Hematopoietic multipotent progenitor cell (in vitro differentiated cells): ENCODE results near the gene DDX42. TPM values are rescaled to one million over a fixed set of nuclear protein-coding genes. Genes with fewer than 3 reads are reported as not detected.
"Not testable (repeated sequence)": the region's sequence is repeated elsewhere in the genome, so short reads cannot be mapped to it uniquely, and the experiment has no call there.

Source experiments
- DNase-seq, 3 donors: peaks; one replicate each; pipeline ENCODE4 v3.0.0-alpha.2; 2011 to 2015; ENCODE audit warnings: low read depth in 2 of 3, low spot score in 2 of 3
- total RNA-seq: library from RNA; depleted of rRNA; stranded (reverse); fragments of >200 nt; gene quantifications from one replicate; pipeline ENCODE4 v1.2.3, GENCODE V29; 2012

The DDX42 gene
- total RNA-seq, 1 donor, result 38.0 TPM

DNA sequence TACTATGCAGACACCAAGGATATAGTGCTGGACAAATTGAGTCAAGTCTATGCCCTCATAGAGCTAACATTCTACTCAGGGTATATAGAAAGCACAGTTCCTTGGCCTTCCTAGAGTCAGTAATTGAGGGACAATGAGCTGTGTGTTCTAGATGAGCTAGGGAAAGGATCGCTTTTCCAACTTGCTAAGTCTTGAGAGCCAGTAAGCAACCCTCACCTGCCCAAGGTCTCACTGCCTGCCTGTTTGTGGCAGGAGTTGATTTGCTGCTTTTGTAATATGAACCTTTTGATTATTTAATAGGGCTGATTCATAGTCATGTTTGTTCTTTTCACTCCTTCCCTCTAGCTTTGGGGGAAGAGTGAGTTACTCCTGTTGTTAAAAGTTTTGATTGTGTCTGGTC lies 6.5 kb downstream of the DDX42 start:
- no peak for DNase-seq

DNA sequence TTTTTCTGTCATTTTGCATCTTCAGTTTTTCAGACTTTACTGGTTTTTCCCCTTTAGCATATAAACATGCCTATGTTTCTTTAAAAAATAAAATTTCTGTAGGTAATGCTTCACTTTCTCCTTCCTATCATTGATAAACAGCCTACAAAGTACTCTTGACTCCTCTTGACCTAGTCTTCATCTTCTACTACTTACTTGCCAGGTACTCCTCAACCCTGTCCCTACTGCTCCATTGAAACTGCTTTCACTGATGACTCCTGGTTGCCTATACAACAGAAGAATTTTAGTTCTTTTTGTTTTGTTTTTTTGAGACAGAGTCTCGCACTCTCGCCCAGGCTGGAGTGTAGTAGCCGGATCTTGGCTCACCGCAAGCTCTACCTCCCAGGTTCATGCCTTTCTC lies 7.0 kb downstream of the DDX42 start:
- no peak for DNase-seq

DNA sequence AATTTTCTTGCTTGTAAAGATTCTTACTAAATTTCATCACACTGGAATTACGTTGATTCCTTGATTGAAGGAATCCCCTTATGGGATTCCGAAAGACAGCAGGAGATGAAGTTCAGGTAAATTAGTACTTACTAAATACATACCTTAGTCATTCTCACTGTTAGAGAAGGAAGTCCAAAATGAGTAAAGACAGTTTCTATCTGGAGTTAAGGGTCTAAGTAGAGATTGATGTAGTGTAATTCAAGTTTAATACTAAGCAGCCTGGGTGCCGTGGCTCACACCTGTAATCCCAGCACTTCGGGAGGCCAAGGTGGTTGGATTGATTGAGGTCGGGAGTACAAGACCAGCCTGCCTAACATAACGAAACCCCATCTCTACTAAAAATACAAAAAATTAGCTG lies 9.6 kb downstream of the DDX42 start:
- no peak for DNase-seq

DNA sequence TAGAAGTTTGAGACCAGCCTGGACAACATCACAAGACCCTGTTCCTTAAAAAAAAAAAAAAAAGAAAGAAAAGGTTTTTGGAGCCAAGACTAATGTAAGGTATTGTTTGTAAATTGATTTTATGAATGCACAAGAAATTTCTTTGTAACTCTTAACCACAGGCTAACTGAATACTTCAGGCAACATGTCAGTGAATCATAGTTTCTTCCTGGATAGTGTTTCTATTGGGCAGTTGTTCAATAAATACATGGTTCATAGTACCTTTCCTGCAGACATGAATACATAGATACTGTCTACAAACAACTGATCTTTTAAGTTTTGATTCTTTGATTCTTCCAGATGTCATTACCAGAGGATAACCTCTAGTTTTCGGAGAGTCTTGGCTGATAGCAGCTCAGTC lies 11.6 kb downstream of the DDX42 start:
- DNase-seq, result no peak

DNA sequence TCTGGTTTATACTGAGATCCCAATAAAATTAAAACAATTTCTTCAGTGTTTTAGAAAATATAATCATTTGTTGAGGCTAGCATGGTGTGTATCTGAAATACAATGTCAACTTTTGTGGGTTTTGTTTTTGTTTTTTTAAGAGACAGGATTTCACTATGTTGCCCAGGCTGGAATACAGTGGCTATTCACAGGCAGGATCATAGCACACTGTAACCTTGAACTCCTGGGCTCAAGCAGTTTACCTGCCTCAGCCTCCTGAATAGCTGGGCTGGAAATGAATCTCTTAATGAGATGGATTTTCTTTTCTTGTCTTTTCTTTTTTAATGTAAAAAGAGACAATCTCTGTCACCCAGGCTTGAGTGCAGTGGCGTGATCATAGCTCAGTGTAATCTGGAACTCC lies 12.1 kb downstream of the DDX42 start:
- no peak for DNase-seq

DNA sequence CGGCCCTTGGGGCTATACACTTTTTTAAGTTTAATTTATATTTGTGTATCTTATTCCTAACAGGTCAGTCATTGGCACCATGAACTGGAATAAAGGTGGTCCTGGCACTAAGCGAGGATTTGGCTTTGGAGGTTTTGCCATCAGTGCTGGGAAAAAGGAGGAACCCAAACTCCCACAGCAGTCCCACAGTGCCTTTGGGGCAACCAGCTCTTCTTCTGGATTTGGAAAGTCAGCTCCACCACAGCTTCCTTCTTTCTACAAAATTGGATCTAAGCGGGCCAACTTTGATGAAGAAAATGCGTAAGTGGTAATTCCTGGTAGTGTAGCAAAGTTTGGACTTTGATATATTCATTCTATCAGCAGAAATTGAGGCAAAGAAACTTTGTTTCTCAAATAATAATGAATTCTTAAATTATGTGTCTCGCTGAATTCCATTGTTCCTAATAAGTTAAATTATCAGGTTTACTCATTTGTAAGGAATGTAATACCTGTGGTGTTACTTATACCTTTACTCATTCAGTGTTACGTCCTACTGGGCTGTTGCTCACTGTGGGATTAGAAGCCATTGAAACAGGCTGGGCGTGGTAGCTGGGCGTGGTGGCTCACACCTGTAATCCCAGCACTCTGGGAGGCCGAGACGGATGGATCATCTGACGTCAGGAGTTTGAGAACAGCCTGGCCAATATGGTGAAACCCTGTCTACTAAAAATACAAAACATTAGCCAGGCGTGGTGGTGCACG lies 13.2 kb downstream of the DDX42 start:
- no peak for DNase-seq

DNA sequence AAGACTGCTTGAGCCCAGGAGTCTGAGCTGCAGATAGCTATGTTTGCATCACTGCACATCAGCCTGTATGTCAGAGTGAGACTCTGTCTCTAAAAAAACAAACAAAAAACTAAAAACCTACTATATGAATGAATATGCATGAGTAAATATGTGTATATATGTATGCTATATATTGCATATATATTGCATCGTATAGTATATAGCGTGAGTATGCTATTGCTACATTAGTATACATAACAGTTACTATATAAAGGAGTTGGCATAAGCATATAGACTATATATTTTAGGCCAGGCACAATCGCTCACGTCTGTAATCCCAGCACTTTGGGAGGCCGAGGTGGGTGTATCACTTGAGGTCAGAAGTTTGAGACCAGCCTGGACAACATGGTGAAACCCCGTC lies 16.1 kb downstream of the DDX42 start:
- no peak for DNase-seq

DNA sequence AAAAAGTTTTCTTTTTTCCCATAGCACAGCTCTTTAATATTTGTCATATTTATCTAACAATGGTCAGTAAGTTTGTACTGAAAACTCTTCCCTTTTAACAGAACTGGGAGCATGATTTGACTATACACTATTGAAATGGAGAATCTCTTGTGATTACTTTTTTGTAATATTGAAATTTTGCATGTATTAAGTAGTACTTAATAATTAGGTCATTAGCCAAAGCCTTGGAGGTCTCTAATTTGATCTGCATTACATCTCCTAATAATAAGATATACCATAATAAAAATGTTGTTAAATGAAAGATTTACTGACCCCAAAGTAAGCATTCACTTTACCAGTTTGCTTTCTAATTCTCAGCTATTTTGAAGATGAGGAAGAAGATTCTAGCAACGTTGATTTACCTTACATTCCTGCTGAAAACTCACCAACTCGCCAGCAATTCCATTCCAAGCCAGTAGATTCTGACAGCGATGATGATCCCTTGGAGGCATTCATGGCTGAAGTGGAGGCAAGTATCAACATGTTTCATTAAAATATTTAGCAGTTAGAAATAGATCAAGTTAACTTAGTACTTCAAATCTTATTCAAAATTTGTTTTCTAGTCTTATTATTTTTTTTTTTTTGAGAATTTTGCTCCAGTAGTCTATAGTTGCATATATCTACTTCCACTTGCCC lies 18.2 kb downstream of the DDX42 start:
- no peak for DNase-seq

DNA sequence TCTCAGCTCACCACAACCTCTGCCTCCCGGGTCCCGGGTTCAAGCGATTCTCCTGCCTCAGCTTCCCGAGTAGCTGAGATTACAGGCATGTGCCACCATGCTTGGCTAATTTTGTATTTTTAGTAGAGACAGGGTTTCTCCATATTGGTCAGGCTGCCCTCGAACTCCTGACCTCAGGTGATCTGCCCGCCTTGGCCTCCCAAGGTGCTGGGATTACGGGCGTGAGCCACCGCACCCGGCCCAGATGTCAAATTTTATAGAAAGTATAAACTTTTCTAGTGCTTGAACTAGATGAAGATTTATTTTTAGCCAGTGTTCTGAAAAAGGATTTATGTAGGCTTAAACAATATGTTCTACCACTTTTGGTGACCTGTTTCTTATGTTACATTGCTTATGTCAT lies 22.4 kb downstream of the DDX42 start:
- not testable (repeated sequence) for DNase-seq

DNA sequence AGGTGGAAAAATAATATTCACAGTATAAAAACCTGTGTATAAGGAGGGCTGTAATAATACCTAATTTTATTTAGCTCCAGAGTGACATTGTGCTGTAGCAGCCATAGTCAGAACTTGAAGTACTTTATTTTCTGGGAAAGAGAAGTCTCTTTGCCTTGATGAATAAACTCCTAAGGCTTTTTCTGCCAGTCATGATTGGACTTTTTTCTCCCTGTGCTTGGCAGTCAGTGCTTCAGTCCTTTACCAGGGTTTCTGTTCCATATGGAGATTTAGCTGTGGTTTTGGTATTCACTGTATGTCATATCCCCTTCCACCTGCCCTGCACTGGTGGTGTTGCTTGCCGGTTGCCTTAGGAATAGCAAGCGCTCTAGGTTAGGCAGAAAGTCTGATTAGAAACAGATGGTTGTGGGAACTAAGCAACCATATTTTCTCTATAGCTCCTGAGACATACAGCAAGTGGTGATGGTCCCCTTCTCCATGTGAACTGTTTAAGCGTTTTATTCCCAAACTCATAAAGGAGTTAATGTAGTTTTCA lies 24.7 kb downstream of the DDX42 start:
- DNase-seq, result no peak

DNA sequence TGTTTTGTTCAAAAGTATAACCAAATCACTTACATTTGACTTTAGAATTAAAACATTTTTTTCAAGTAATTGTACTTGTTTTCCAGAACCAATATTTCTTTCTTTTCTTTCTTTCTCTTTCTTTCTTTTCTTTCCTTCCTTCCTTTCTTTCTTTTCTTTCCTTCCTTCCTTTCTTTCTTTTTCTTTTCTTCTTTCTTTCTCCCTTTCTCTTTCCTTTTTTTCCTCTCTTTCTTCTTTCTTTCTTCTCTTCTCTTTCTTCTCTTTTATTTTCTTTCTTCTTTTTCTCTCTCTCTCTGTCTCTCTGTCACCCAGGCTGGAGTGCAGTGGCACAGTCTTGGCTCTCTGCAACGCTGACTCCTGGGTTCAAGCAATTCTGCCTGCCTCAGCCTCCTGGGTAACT lies 26.8 kb downstream of the DDX42 start:
- no peak for DNase-seq

DNA sequence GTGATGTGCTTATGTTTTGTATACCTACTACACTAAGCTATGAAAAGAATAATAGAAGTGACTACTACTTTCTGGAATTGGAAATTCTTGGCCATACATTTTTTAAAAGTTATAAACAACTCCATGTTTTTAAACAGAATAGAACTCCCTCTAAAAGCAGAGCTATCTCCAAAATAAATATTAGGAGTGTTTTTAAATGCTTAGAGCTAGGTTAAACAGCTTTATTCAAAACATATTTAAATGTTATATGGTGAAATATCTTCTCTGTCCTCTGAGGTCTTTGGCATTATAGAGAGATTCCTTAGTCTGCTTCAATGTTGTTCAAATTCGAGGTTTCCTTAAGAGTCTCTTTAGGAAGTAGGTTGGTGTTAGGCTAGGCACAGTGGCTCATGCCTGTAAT lies 30.4 kb downstream of the DDX42 start:
- DNase-seq, result no peak

DNA sequence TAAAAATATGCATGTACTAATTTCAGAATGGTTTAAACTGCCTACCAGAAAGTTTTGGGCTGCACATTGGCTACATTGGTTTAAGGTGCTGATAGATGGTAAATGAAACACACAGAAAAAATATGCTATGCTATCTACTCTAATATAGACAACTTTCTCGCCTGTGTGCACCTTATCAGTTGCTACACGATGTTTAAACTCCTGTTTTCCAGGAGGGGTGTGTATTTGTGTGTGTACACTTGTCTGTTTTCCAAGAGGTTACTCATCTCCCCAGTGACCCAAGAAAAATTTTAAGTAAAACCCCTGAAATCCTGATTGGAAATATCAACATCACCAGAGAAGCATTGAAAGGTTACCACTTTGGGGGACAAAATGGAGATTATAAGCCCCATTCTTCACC lies 31.6 kb downstream of the DDX42 start:
- DNase-seq, result no peak

DNA sequence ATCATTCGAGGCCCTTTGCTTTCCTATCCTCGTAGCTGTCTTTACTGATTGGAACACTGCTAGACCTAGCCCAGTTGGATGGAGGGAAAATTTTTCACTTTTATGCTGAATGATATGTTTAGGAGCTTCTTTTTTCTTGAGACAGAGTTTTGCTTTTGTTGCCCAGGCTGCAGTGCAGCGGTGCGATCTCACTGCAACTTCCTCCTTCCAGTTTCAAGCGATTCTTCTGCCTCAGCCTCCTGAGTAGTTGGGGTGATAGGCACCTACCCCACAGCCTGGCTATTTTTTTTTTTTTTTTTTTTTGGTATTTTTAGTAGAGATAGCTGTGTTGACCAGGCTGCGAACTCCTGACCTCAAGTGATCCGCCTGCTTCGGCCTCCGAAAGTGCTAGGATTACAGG lies 36.0 kb downstream of the DDX42 start:
- no peak for DNase-seq

DNA sequence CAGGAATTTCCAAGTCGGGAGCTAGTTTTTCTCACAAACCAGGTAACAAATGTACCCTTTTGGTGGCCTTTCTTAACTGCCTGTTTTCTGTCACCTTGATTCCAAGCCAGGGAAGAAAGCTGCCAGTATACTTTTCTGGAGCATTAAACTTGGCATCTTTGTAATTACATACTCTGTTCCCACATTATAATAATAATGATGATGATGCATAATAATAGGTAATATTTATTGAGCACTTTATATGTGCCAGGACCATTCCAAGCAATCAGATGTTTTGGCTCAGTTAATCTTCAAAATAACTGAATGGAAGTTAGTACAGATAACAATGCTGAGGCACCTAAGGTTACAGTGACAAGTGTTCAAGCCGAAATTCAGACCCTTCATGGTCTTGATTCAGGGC lies 42.2 kb downstream of the DDX42 start:
- DNase-seq, result no peak

DNA sequence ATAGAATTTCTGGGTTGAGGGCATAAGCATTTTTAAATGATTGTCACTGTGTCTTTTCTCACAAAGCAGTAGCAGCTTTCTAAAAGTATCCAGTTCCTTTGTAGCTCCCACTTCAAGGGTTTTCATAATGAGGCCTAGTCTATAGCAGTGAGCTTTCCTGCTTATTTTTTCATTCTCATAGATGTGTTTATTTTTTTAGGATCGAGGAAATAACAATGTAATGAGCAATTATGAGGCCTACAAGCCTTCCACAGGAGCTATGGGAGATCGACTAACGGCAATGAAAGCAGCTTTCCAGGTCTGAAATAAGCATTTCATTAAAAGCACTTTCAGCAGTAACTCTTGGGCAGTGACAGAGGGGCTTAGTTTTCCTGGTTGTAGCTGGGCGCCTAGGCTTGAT lies 42.7 kb downstream of the DDX42 start:
- DNase-seq, result no peak

DNA sequence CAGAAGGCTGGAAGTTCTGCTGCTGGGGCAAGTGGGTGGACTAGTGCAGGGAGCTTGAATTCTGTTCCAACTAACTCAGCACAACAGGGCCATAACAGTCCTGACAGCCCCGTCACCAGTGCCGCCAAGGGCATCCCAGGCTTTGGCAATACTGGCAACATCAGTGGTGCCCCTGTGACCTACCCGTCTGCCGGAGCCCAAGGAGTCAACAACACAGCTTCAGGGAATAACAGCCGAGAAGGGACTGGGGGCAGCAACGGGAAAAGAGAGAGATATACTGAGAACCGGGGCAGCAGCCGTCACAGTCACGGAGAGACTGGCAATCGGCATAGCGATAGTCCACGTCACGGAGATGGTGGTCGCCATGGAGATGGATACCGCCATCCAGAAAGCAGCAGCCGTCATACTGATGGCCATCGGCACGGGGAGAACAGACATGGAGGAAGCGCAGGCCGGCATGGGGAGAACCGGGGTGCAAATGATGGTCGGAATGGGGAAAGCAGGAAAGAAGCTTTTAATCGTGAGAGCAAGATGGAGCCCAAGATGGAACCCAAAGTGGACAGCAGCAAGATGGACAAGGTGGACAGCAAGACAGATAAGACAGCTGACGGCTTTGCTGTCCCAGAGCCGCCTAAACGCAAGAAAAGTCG lies 43.9 kb downstream of the DDX42 start:
- DNase-seq, result no peak

DNA sequence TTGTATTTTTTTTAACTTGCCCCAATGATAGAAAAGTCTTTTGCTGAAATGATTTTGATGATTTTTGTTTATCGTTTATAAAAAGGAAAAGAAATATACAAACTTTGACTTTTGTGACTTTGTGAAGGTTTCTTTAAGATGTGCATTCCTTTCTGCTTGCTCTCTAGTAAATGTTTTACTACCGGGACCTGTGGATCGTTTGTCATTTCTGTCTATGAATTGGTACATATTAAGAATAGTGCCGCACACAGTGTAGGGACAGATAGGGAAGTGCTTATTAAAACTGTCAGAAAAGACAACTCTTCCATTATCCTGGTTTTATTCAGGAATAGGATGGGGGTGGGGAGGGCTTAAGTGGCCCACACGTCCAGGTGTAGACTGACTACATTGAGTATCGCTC lies 45.2 kb downstream of the DDX42 start:
- no peak for DNase-seq

DNA sequence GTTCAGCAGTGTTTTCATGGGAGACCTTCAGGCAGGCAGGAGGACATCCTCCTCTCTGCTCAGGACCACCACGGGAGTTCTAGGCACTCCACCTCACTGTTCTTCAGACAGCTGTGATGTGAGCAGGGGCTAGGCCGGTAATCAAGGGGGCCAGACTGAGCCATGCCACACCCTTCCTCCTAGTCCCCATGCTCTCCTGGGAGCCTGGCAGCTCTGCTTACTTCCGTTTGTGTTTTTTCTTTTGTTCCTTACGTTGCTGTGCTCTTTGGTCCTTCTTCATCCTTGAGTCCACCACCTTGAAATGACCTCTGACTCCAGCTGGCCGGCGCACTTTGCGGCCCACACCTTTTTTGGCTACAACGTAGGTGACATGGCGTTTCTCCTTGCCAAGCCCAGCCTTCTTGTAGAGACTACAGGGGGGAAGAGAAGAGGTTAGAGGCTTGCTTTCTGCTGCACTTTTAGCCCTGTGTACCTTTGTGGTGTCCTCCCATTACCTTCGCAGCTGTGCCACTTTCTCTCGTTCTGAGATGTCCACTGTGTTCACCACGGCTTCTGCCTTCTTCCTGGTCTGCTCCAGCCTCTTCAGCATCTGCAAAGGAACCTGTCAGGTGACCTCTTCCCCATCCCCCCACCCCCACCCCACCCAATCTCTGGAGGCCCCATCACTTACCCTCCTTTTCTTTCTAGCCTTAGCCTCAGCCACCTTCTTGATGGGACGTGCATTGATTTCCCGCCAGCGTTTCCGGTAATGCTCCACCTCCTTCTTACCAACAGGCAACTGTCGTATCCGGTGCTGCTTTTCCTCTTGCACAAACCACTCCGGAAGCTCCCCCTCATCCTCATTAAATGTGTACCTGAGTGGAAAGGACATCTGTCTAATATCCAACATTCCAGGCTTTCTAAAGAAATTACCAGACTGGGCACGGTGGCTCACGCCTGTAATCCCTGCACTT lies 45.9 kb downstream of the DDX42 start:
- no peak for DNase-seq

DNA sequence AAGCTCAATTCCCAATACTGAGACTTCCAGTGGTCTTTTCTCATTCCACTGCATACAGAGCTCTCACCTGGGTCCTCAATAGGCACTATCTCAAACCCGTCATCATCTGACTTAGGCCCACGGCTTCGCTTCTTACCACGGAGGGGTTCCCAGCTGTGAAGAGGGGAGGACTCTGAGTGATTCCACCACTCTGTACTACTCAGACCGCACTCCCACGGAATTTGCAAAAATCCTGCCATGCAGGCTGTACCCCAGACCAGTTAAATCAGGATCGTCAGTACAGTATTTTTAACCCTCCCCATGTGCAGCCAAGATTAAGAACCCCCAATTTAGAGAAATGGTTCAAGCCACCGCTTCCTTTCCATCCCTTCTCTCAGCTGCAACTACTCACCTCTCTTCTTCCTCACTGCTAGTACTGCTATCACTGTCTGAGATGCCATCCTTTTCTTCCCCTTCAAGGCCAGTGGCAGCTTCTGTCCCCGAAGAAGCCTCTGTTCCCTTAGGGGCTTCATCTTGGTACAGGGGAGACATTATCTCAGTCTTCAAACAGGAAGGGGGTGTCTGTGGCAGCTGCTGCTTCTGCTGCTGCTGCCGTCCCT lies 47.1 kb downstream of the DDX42 start:
- no peak for DNase-seq
